ENCODE data around the gene SELENOT.

Gene SELENOT

GRCh38 chr3:150673966-150674365, 70.8 kb downstream of the SELENOT start:
- DNase-seq, result no peak

GRCh38 chr3:150675587-150675986, 72.5 kb downstream of the SELENOT start:
- no peak for DNase-seq

All from NCI-H526 treated with DMSO at 0.1 percent for 48 hours (cell line).